NB4 (cell line): ENCODE results near the gene GATM.

Experiments used
- POLR2A ChIP-seq: IDR thresholded peaks from 2 replicates; pipeline ENCODE4 v1.6.1; 2011; ENCODE audit warnings: mild to moderate bottlenecking; ENCODE audit not compliant: insufficient read length; ENCODE audit errors: extremely low read depth
- TF ChIP-seq, protein P1 (sequence below): IDR thresholded peaks from one replicate; pipeline ENCODE4 v1.5.1; 2012; ENCODE audit warnings: low read depth, low read length

DNA sequence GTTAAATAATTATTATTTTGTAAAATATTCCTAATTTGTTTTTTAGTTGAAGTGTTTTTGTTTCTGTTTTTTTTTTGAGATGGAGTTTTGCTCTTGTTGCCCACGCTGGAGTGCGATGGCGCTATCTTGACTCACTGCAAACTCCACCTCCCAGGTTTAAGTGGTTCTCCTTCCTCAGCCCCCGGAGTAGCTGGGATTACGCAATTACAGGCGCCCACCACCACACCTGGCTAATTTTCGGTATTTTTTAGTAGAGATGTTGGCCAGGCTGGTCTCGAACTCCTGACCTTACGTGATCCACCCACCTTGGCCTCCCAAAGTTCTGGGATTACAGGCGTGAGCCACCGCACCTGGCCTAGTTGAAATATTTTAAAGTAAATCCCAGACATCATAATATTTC, 48.7 kb upstream of the GATM start:
- TF ChIP-seq, protein P1, sequence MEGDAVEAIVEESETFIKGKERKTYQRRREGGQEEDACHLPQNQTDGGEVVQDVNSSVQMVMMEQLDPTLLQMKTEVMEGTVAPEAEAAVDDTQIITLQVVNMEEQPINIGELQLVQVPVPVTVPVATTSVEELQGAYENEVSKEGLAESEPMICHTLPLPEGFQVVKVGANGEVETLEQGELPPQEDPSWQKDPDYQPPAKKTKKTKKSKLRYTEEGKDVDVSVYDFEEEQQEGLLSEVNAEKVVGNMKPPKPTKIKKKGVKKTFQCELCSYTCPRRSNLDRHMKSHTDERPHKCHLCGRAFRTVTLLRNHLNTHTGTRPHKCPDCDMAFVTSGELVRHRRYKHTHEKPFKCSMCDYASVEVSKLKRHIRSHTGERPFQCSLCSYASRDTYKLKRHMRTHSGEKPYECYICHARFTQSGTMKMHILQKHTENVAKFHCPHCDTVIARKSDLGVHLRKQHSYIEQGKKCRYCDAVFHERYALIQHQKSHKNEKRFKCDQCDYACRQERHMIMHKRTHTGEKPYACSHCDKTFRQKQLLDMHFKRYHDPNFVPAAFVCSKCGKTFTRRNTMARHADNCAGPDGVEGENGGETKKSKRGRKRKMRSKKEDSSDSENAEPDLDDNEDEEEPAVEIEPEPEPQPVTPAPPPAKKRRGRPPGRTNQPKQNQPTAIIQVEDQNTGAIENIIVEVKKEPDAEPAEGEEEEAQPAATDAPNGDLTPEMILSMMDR: no peak
- no peak for TF ChIP-seq POLR2A
